Measurements from ENCODE around the gene DDIT4. TPM values are rescaled to one million over a fixed set of nuclear protein-coding genes. Genes with fewer than 3 reads are reported as not detected.

Gene DDIT4
- total and polyA plus RNA-seq, 9 of the 15 experiments (the other 6 are each of a cell fraction or from before 2014, with no cell fraction given), result 8.2 to 675 (median 159) TPM

DNA sequence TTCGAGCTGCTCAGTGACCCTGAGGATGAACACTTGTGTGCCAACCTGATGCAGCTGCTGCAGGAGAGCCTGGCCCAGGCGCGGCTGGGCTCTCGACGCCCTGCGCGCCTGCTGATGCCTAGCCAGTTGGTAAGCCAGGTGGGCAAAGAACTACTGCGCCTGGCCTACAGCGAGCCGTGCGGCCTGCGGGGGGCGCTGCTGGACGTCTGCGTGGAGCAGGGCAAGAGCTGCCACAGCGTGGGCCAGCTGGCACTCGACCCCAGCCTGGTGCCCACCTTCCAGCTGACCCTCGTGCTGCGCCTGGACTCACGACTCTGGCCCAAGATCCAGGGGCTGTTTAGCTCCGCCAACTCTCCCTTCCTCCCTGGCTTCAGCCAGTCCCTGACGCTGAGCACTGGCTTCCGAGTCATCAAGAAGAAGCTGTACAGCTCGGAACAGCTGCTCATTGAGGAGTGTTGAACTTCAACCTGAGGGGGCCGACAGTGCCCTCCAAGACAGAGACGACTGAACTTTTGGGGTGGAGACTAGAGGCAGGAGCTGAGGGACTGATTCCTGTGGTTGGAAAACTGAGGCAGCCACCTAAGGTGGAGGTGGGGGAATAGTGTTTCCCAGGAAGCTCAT, 1.1 kb downstream of the DDIT4 start (continued):
- TF ChIP-seq ZBTB40 (IDR thresholded peaks at IDR 0.05) (no peak), ZBTB40 (CRISPR knock-in tag; IDR thresholded peaks at IDR 0.05) (no peak; the same call in 1 of the 2 replicates), FIP1L1 (IDR thresholded peaks at IDR 0.05; ENCODE audit: low read depth, low read length, poor library complexity, severe bottlenecking) (no peak), TSHZ1 (CRISPR knock-in tag; IDR thresholded peaks at IDR 0.05) (peak; percentile 50; the same call in 1 of the 2 replicates), ZNF232 (CRISPR knock-in tag; IDR thresholded peaks at IDR 0.05) (no peak), CREB3L1 (IDR thresholded peaks at IDR 0.05; ENCODE audit: borderline replicate concordance, low read depth) (no peak), ARID3B (CRISPR knock-in tag; IDR thresholded peaks at IDR 0.05; ENCODE audit: borderline replicate concordance) (peak; percentile 86; the same call in 1 of the 2 replicates), ARID2 (IDR thresholded peaks at IDR 0.05) (peak; percentile 30), ETV6 (IDR thresholded peaks at IDR 0.05; ENCODE audit: borderline replicate concordance in 1 of 2, low read depth in 2 of 2, low read length in 1 of 2) (no peak), ETV6 (CRISPR knock-in tag; IDR thresholded peaks at IDR 0.05; ENCODE audit: borderline replicate concordance) (no peak), ZNF717 (CRISPR knock-in tag; IDR thresholded peaks at IDR 0.05) (no peak)
